ENCODE measurements around the gene EFCAB11. TPM values are rescaled to one million over a fixed set of nuclear protein-coding genes. Genes with fewer than 3 reads are reported as not detected.

The EFCAB11 gene
- total and polyA plus RNA-seq, 2 of the 8 experiments (the other 6 are each of a cell fraction or from before 2014, with no cell fraction given): 6.8 to 12.8 TPM

GRCh38 chr14:89899291-89899690, 55.2 kb downstream of the EFCAB11 start:
- POLR2A ChIA-PET (ENCODE audit: partially characterized antibody): no interaction called here
- no peak overlapping the region for H3K56ac ChIP-seq (replicated peaks; ENCODE audit: insufficient read length, low read depth, low read length)
- no peak overlapping the region for H2BK15ac ChIP-seq (ENCODE audit: low read length)
- no peak overlapping the region for H3K4ac ChIP-seq (replicated peaks; ENCODE audit: insufficient read length, low read depth, low read length)
- H3K18ac ChIP-seq (ENCODE audit: extremely low read depth, low read length): no peak overlapping the region
- no peaks in the 10 kb centered on the region for H3K79me1 ChIP-seq (ENCODE audit: low read depth, low read length)
- H3K9ac ChIP-seq (replicated peaks in 1 of 4; ENCODE audit: extremely low read depth in 1 of 4, low read depth in 3 of 4, low read length in 3 of 4): no peak overlapping the region
- H4K5ac ChIP-seq (ENCODE audit: insufficient read length, low read depth, low read length): no peak overlapping the region
- no peak overlapping the region for H3K4me3 ChIP-seq (ENCODE audit: extremely low read depth in 1 of 4, insufficient read depth in 2 of 4, low read depth in 3 of 4, low read length in 4 of 4)
- H3K36me3 ChIP-seq (ENCODE audit: control insufficient read depth in 2 of 4, insufficient read depth in 4 of 4, low read length in 3 of 4): no peaks in the 10 kb centered on the region
- H2AFZ ChIP-seq (ENCODE audit: low read length): no peak overlapping the region
- CTCF ChIA-PET (ENCODE audit: partially characterized antibody): interaction anchor here (0.6 to 1.8 kb wide), 3 partner anchors 29 to 411 kb away, joined by 3 to 12 read pairs (median 4); no protein-coding TSS in a partner anchor
- H4K20me1 ChIP-seq (replicated peaks in 1 of 2; ENCODE audit: control insufficient read depth in 1 of 2, insufficient read depth in 2 of 2, low read length in 2 of 2): no peaks in the 10 kb centered on the region
- no peak overlapping the region for H4K8ac ChIP-seq (ENCODE audit: extremely low read depth, insufficient read depth, low read length)
- H3K4me2 ChIP-seq (ENCODE audit: insufficient read depth in 1 of 2, low read depth in 2 of 2, low read length in 2 of 2): no peak overlapping the region
- H3K9me3 ChIP-seq (ENCODE audit: insufficient read depth in 2 of 2, low read depth in 1 of 2, low read length in 1 of 2): no peaks in the 10 kb centered on the region
- no peaks in the 10 kb centered on the region for H3K4me1 ChIP-seq (replicated peaks in 1 of 4; ENCODE audit: control insufficient read depth in 3 of 4, insufficient read depth in 4 of 4, low read length in 3 of 4)
- no peak overlapping the region for H2AK5ac ChIP-seq (ENCODE audit: low read depth, low read length)
- no peak overlapping the region for H2BK20ac ChIP-seq (ENCODE audit: low read length)
- no peaks in the 10 kb centered on the region for H3K79me2 ChIP-seq (ENCODE audit: control insufficient read depth in 1 of 2, insufficient read depth in 2 of 2, low read length in 2 of 2)
- H3K23me2 ChIP-seq (ENCODE audit: low read depth, low read length): no peaks in the 10 kb centered on the region
- no peak overlapping the region for H2BK120ac ChIP-seq (replicated peaks; ENCODE audit: low read depth, low read length)
- no peak overlapping the region for H4K91ac ChIP-seq (replicated peaks; ENCODE audit: insufficient read length, low read length)
- no peaks in the 10 kb centered on the region for H3K27me3 ChIP-seq (replicated peaks in 1 of 4; ENCODE audit: control insufficient read depth in 3 of 4, extremely low read depth in 1 of 4, insufficient read depth in 3 of 4, low read length in 3 of 4)
- no peak overlapping the region for H3K14ac ChIP-seq (ENCODE audit: insufficient read length)
- FAIRE-seq (no peak), DNase-seq (ENCODE audit: low read depth in 1 of 2, low spot score in 2 of 2) (no peak)
- TF ChIP-seq RNF2 (IDR thresholded peaks at IDR 0.05; ENCODE audit: borderline replicate concordance, low read depth, low read length, missing control alignments, poor library complexity, severe bottlenecking) (no peak), SAP30 (IDR thresholded peaks at IDR 0.05; ENCODE audit: insufficient read depth, insufficient replicate concordance, low read length) (no peak), NRF1 (IDR thresholded peaks at IDR 0.05; ENCODE audit: low read depth, low read length) (no peak), USF2 (IDR thresholded peaks at IDR 0.05; ENCODE audit: low read length) (no peak), JUND (IDR thresholded peaks at IDR 0.05; ENCODE audit: low read length) (no peak), PHF8 (conservative IDR thresholded peaks at IDR 0.05; ENCODE audit: low read depth, low read length) (no peak), EZH2 (IDR thresholded peaks at IDR 0.05; ENCODE audit: low read depth, low read length, severe bottlenecking) (no peak), TBP (IDR thresholded peaks at IDR 0.05; ENCODE audit: low read depth, low read length) (no peak), KDM4A (IDR thresholded peaks at IDR 0.05; ENCODE audit: low read depth, low read length, severe bottlenecking) (no peak)
- WGBS, 2 experiments (ENCODE audit: extremely low coverage in 1 of 2, insufficient coverage in 1 of 2, insufficient read length in 1 of 2, insufficient replicate concordance in 2 of 2, low coverage in 1 of 2, low lambda C conversion rate in 2 of 2, missing lambda C conversion rate in 1 of 2): 96% methylated on average over 1 of the region's 1 CpG; no CpG with 5 or more reads in 1 of the 2 experiments
- no peak overlapping the region for H3K23ac ChIP-seq (ENCODE audit: insufficient read length)
- H2BK12ac ChIP-seq (ENCODE audit: low read depth, low read length): no peak overlapping the region
- no peak overlapping the region for H2BK5ac ChIP-seq (ENCODE audit: low read depth, low read length)
- no peak overlapping the region for H3K27ac ChIP-seq (ENCODE audit: low read depth, low read length)
